GM19351 (cell line): Measurements from ENCODE around the gene WFS1.

Source experiments
- ATAC-seq: cut with Tn5 transposase; IDR thresholded peaks from one replicate; pipeline ENCODE4 v1.9.1; 2021; ENCODE audit warnings: mild to moderate bottlenecking, moderate library complexity; ENCODE audit not compliant: unreplicated experiment

The WFS1 gene

DNA sequence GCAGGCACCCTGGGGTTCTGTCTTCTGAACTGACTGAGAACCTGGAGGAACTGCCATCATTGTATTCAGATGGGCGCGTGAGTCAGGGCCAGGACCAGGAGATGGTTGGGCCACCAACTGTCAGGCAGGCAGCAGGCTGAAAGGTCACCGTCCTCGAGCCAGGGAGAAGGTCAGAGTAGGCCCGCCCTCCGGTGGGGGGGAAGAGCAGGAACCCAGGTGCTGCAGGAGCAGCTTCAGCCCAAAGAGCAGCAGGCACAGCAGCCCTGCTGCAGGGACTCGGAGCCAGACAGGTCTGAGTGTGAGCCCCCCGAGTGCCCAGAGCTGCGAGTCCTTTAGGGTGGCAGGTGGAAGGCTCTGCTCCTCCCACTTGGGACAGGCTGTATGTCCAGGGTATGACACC lies 26.4 kb downstream of the WFS1 start:
- ATAC-seq: no peak

DNA sequence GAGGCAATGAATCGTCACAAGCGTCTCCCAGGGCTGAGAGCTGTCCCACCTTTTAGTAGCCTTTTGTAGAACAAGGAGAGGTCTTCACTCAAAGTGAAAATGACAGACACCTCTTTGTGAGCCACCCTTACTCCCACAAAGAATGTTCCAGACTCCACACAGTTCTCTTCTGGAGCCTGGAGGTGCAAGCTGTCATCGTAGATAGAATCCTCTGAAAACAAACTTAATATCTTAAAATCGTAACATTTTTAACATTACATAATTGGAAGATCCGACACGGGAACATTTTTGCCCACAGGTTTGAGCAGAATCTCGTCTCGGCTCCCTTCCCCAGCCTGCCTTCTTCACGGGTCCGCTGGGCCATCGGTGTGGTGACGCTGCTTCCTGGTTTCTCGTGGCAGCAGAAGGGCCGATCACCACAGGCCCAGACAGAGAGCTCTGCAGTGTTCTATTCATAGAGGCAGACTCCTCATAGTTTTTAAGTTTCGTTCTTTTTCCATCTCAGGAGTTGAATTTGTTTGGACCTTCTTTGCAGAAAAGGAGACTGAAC lies 27.7 kb downstream of the WFS1 start:
- ATAC-seq: no peak

DNA sequence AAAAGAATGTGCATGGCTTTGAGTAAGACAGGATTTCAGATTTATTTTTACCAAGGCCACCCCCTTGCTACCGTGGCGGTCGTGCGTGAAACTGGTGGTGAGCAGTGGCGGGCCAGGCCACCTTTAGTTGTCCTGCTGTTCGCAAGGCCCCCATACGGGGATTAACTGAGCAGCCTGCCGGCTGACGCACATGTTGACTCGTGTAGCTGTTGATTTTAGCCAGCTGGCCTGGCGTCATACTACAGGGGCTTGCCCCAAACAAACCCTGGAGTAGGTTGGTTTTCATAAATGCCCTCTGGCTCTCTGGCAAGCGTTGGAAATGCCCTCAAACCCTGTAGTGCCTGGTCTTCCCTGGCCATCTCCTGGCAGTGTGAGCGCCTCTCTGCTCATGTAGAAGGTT lies 28.4 kb downstream of the WFS1 start:
- ATAC-seq: no peak

DNA sequence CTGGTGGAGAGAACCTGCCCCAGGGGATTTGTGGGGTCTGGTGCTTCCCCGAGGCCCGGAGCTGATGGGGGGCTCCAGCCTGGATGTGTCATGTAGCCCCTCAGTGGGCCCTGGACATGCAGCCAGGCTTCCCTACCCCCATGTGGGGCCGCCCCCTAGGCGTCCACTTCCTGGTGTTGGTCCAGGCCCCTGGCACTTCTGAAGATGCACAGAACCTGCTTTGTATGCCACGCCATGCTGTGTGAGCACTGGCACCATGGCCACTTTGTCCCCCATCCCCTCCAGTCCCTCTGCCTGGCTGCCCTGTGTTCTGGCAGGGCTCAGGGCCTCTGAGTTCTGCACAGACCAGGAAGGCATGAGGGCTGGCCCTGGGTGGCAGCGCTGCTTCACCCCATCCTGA lies 29.2 kb downstream of the WFS1 start:
- no peak for ATAC-seq

DNA sequence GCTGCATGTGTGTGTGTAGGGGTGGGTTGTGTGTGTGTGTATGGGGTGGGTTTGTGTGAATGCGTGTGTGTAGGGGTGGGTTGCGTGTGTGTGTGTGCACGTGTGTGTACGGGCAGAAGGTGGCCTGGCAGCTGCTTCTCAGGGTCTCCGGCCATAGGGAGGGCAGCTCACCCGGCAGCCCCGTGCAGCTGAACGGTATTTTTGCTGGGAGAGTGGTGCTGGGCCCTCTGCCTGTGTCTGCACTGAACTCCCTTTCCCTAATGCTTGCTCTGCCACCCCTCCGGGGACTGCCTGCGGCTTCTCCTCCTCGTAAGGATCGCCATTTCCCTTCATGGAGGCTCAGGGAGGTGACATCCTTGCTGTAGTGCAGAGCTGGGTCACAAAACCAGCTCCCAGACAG lies 30.2 kb downstream of the WFS1 start:
- ATAC-seq: no peak

DNA sequence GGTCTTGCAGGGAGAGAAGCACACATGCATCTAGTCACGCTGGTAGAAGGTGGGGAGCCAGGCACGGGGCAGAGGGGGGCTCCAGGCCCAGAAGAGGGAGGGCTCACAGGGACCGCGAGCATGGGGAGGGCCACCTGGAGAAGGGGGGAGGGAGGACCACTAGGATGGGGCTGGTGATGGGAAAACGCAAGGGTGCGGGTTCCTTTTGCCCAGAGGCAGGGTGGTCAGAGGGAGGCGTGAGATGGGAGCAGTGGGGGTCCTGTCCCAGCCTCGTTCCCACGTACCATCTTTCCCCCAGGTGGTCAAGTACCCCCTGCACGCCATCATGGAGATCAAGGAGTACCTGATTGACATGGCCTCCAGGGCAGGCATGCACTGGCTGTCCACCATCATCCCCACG lies 30.7 kb downstream of the WFS1 start:
- ATAC-seq: no peak

DNA sequence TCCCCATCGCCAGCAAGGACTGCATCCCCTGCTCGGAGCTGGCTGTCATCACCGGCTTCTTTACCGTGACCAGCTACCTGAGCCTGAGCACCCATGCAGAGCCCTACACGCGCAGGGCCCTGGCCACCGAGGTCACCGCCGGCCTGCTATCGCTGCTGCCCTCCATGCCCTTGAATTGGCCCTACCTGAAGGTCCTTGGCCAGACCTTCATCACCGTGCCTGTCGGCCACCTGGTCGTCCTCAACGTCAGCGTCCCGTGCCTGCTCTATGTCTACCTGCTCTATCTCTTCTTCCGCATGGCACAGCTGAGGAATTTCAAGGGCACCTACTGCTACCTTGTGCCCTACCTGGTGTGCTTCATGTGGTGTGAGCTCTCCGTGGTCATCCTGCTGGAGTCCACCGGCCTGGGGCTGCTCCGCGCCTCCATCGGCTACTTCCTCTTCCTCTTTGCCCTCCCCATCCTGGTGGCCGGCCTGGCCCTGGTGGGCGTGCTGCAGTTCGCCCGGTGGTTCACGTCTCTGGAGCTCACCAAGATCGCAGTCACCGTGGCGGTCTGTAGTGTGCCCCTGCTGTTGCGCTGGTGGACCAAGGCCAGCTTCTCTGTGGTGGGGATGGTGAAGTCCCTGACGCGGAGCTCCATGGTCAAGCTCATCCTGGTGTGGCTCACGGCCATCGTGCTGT lies 31.5 kb downstream of the WFS1 start:
- ATAC-seq: no peak

DNA sequence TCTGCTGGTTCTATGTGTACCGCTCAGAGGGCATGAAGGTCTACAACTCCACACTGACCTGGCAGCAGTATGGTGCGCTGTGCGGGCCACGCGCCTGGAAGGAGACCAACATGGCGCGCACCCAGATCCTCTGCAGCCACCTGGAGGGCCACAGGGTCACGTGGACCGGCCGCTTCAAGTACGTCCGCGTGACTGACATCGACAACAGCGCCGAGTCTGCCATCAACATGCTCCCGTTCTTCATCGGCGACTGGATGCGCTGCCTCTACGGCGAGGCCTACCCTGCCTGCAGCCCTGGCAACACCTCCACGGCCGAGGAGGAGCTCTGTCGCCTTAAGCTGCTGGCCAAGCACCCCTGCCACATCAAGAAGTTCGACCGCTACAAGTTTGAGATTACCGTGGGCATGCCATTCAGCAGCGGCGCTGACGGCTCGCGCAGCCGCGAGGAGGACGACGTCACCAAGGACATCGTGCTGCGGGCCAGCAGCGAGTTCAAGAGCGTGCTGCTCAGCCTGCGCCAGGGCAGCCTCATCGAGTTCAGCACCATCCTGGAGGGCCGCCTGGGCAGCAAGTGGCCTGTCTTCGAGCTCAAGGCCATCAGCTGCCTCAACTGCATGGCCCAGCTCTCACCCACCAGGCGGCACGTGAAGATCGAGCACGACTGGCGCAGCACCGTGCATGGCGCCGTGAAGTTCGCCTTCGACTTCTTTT lies 32.2 kb downstream of the WFS1 start:
- ATAC-seq: no peak

DNA sequence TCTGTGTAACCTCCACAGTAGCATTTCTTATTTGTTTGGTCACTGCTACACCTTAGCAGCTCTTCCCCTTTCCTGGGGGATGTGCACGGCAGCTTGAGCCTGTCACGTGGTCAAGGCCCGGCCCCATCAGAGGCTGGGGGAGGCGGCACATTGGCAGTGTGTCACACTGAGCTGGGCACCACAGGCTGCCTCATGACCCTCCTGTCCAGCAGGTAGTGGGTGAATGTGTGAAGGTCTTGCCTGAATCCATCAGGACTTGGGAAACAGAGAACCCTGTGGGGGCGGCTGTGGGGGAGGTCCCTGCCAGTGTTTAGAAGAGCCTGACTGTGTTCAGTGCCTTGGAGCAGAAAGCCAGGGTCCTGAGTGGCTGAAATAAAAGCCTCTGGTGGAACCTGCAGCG lies 33.2 kb downstream of the WFS1 start:
- ATAC-seq: no peak

DNA sequence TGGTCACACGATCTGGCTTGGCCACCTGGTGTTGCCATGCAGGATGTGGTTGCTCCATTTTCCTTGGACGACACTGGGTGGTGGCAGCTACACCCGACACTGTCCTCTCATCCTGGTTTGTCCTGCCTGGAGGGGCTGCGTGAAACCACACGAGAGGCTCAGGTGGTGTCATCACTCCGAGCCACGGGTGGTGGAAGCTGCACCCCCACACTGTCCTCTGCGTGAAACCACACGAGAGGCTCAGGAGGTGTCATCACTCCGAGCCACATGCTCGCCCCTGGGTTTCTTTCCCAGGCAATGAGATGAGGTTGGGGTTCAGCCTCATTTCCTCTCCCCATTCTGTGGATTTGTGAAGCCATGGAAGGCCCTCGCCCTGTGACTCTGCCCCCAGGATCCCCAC lies 34.3 kb downstream of the WFS1 start:
- ATAC-seq: no peak

DNA sequence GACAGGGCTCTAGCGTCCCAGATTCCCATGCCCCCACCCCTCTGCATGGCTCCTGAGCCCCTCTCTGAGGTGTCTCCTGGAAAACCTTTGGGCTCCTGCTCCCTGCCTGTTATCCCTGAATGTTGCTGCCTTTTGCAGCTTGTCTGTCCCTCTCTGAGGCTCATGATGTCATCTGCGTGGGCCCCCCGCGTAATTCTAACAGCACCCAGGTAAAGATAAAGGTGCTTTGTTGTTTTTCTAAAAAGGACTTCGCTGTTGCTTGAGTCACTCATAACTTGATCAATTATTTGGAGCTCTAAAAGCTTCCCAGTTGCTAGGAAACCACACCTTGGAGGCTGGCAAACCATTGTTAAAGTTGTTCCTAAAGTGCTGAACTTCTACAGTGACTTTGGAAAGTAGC lies 36.6 kb downstream of the WFS1 start:
- ATAC-seq: no peak

DNA sequence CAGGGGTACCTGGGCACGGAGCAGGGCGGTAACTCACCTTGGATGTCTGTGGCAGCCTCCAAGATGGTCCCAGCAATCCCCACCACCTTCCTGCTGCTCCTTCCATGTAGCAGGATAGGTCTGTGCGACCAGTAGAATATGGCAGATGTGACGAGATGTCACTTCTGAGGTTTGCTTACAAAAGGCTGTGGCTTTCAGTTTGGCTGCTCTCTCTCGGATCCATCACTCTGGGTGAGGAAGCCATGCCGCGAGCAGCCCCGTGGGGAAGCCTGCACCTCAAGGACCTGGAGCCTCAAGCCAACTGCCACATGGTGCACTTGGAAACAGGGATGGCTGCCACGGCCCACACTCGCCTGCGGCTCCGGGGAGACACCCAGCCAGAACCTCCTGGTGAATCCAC lies 37.6 kb downstream of the WFS1 start:
- ATAC-seq: no peak

DNA sequence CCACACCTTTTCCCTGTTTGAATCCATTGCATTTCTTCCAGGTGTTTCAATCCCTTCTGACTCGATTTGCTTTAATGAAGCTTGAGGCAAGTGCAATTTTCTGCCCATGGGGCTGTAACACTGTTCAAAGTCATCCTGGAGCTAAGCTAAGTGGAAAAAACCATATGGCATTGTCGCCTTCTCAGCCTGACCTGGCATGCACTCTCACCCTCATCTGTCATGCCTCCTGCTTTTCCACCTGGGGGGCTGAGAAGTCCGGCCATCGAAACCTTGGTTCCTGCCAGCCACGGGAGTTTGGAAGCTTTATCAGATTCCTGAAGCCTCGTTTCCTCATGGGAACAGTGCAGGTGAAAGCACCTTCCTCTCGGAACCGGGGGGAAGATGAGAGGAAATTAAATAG lies 38.2 kb downstream of the WFS1 start:
- ATAC-seq: no peak

DNA sequence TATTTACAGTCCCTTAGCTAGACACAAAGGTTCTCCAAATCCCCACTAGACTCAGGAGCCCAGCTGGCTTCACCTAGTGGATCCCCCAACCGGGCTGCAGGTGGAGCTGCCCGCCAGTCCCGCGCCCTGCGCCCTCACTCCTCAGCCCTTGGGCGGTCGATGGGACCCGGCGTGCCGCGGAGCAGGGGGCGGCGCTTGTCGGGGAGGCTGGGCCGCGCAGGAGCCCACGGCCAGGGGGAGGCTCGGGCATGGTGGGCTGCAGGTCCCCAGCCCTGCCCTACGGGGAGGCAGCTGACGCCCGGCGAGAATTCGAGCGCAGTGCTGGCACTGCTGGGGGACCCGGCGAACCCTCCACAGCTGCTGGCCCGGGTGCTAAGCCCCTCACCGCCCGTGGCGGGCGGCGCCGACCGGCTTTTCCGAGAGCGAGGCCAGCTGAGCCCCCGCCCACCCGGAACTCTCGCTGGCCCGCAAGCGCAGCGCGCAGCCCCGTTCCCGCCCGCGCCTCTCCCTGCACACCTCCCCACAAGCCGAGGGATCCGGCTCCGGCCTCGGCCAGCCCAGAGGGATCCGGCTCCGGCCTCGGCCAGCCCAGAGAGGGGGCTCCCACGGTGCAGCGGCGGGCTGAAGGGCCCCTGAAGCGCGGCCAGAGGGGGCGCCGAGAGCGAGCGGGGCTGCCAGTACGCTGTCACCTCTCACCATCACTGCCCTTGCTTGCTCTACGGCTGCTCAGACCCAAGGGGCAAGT lies 39.4 kb downstream of the WFS1 start:
- no peak for ATAC-seq

DNA sequence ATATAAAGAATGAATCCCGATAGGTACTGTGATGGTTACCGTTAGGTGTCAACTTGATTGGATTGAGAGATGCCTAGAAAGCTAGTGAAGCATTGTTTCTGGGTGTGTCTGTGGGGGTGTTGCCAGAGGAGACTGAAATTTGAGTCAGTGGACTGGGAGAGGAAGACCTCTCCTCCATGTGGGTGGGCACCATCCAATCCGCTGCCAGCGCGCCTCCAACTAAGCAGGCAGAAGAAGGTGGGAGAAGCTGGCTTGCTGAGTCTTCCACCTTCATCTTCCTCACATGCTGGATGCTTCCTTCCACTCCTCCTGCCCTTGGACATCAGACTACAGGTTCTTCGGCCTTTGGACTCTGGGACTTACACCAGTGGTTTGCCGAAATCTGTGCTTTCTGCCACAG lies 40.1 kb downstream of the WFS1 start:
- no peak for ATAC-seq

DNA sequence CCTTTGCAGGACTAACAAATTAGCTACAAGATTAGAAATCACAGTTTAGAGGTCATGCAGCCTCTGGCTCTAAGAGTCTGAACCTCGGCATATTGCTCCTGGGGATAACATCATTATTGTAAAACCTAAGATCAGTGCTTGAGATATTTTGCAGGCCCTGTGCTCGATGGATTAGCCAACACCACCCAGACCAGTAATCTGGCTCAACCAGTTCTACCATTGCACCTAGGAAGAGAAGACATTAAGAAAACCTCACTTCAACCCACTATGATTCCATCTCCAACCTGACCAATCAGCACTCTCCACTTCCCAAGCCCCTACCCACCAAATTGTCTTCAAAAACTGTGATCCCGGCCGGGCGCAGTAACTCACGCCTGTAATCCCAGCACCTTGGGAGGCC lies 43.6 kb downstream of the WFS1 start:
- ATAC-seq: no peak

DNA sequence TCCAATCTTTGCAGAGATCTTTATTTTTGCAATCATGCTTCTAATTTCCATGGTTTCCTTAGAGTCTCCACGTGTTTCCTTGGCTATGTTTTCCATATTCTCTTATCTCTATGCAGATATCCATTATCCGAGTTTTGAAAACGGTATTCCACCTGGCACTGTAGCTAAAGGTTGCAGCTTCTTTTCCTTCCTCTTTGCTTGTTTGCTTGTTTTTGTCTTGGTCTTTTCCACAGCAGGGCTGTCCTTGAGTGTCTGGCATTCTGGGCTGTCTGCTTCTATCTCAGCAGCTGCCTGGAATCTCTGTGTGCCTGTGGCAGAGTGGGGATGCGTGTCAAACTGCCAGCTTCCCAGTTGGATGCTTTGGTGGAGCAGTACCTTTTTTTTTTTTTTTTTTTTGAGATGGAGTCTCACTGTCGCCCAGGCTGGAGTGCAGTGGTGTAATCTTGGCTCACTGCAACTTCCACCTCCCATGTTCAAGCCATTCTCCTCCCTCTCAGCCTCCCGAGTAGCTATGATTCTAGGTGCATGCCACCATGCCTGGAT lies 46.9 kb downstream of the WFS1 start:
- no peak for ATAC-seq

DNA sequence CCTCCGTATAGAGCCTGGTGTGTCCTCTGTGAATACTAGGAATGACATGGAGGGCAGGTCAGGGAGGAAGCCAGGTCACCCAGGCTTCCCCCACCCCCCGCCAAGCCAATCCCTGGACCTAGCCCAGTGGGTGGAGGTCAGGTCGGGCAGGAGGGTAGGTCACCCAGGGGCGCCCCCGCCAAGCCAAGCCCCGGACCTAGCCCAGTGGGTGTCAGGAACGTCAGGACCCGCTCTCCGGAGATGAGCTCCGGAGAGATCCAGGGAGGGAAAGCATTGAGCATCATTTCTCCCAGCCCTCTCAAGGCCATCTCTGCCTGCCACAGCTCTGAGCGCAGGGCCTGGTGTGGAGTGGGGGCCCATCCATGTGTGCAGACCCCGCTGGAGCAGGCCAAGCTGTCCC lies 48.6 kb downstream of the WFS1 start:
- ATAC-seq: no peak

DNA sequence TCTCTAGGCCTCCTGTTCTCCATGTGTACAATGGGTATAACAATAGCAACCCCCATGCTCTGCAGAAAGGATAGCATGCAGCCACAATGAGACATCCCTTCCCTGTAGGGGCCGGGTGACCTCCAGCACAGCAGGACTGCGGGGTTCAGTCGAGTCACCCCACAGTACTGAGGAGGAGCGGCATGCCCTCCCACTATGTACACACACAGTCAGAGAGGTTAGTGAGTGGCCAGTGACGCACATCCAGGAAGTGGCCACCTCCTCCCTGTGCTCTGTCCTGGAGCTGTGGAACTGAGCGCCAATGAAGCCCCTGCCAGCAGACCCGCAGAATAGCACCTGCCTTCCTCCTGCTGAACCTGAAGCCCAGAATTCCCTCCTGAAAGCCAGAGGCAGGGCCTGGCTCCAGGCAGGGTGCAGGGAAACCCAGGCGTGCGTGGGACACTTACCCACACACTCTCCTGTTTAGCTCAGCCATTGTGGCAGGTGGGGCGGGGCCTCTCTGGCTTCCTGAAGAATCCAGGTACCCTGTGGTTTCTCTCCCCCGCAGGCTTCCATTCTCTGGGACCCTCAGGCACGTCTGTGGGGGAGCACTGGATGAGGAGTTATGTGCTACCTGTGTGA lies 50.0 kb downstream of the WFS1 start:
- ATAC-seq: no peak

DNA sequence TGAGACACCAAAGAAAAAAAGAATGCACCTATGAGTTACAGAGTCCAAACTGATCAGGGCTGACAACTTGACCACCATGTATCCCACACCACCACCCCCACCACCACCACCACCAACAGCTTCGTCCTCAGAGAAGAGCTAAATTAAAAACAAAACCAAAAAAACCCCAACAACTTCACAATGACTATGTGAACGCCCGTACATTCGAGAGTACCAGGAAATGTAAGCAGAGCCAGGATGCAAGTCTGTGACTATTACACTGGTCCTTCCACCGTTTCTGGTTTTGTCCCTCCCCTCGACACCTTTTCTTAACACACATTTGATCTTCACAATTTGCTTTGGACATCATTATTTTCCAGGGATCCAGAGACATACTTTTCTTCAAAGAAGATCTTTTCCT lies 51.0 kb downstream of the WFS1 start:
- ATAC-seq: no peak

DNA sequence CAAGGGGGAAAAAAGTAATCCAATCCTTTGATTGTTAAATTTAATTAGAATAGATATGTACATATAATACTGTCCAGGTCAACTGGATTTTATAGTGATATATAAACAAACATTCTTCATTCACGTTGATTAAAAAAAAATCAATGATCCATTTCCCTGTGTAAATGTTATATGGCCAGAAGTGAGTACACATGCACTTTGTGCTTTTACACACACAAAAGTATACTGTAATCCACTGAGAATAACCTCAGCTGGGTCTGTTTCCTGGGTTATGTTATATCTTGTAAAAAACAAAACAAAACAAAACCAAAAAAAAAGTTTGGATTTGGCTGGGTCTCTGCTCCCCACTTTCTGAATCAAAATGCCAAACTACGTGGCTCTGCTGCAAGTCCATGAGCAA lies 51.7 kb downstream of the WFS1 start:
- ATAC-seq: no peak
